Measurements from ENCODE around the gene TMEM132C. TPM values are rescaled to one million over a fixed set of nuclear protein-coding genes. Genes with fewer than 3 reads are reported as not detected.
"Not testable (repeated sequence)": the region's sequence is repeated elsewhere in the genome, so short reads cannot be mapped to it uniquely, and the experiment has no call there.

TMEM132C gene
- total RNA-seq, 1 donor from 2014 or later, result 0.42 TPM

DNA sequence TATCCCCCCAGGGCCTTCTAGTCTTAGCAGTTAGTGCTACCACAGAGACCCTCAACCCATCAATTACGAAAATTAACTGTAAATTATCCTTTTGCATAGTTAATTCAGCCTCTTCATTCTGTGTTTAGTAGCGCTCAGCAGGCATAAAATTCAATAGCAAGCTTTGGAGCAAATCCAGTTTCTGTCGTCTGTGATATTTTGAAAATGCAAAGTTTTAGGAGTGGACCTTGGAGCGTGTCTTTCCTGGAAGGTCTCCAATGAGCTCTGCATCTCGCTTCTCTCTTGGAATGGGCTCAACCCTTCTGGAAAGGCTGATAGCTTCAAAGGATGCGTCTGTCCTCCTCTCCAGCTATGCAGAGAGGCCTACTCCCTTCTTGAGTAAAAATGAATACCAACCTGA lies 333.9 kb downstream of the TMEM132C start:
- Histone ChIP-seq H3K4me3 (ENCODE audit: low read depth, low read length) (no peak overlapping the region), H3K36me3 (ENCODE audit: control insufficient read depth, insufficient read depth, low read length) (no peaks in the 10 kb centered on the region), H3K27me3 (ENCODE audit: control insufficient read depth, insufficient read depth, low read length) (no peaks in the 10 kb centered on the region)
- no peak for DNase-seq (ENCODE audit: low read depth)
- TF ChIP-seq, protein P1, sequence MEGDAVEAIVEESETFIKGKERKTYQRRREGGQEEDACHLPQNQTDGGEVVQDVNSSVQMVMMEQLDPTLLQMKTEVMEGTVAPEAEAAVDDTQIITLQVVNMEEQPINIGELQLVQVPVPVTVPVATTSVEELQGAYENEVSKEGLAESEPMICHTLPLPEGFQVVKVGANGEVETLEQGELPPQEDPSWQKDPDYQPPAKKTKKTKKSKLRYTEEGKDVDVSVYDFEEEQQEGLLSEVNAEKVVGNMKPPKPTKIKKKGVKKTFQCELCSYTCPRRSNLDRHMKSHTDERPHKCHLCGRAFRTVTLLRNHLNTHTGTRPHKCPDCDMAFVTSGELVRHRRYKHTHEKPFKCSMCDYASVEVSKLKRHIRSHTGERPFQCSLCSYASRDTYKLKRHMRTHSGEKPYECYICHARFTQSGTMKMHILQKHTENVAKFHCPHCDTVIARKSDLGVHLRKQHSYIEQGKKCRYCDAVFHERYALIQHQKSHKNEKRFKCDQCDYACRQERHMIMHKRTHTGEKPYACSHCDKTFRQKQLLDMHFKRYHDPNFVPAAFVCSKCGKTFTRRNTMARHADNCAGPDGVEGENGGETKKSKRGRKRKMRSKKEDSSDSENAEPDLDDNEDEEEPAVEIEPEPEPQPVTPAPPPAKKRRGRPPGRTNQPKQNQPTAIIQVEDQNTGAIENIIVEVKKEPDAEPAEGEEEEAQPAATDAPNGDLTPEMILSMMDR (IDR thresholded peaks at IDR 0.05; ENCODE audit: insufficient read depth, low read length, poor library complexity, severe bottlenecking), result no peak

DNA sequence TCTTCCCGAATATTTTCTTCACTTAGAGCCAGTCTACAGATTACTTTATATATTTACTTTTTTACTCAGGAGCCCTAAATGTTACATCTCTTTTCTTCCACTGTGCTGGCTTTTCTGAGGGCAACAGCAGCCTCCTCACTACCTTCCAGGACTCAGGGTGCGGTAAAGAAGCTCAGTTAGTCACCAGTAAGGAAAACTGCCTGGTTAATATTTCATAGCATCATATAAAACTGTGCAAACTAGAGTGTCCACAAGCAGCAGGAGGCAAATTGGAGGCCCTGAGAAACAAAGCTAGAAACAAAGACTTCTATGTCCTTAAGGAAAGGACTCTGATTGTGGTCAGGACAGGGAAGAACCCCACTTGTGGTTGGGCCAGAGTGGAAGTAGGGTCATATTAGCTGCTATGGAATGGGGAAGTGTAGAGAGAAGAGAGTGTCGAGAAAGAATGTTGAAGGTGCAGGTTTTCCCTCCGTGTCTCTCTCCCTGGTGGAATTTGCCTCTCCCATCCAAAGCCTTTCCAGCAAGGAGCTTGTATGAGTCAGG lies 336.7 kb downstream of the TMEM132C start:
- Histone ChIP-seq H3K4me3 (ENCODE audit: low read depth, low read length) (no peak overlapping the region), H3K27me3 (ENCODE audit: control insufficient read depth, insufficient read depth, low read length) (no peaks in the 10 kb centered on the region), H3K36me3 (ENCODE audit: control insufficient read depth, insufficient read depth, low read length) (no peaks in the 10 kb centered on the region)
- DNase-seq (ENCODE audit: low read depth), result no peak
- TF ChIP-seq, protein P1 (IDR thresholded peaks at IDR 0.05; ENCODE audit: insufficient read depth, low read length, poor library complexity, severe bottlenecking), result no peak

DNA sequence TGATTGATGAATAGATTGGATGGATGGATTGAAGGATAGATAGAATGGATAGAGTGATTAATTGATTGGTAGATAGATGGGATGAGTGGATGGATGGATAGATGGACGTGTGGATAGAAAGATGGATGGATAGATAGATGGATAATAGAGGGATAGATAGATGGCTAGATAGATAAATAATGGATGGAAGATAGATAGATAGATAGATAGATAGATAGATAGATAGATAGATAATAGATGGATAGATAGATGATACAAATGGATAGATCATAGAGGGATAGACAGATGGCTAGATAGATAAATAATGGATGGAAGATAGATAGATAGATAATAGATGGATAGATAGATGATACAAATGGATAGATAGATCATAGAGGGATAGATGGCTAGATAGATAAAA lies 337.2 kb downstream of the TMEM132C start:
- H3K36me3 ChIP-seq (ENCODE audit: control insufficient read depth, insufficient read depth, low read length); DNase-seq (ENCODE audit: low read depth); H3K27me3 ChIP-seq (ENCODE audit: control insufficient read depth, insufficient read depth, low read length); H3K4me3 ChIP-seq (ENCODE audit: low read depth, low read length): not testable (repeated sequence)

DNA sequence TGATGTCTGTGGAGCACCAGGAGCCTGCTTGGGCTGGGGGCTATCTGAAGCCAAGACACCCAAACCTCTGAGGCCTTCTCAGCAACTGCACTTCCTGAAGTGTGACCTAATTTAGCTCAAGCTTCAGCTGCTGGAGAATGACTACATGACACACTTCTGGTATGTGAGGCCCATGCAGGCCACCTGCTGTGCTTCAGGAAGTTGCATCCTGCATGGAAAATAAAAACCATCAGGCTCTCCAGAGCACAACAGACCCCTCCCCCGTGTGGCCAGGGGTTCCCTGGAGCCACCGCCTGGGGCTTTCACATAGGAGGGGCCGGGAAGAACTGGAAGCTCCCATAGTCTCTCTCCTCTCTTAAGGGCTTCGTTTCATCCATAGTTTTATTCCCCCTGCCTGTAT lies 339.1 kb downstream of the TMEM132C start:
- H3K4me3 ChIP-seq (ENCODE audit: low read depth, low read length), result no peak overlapping the region

DNA sequence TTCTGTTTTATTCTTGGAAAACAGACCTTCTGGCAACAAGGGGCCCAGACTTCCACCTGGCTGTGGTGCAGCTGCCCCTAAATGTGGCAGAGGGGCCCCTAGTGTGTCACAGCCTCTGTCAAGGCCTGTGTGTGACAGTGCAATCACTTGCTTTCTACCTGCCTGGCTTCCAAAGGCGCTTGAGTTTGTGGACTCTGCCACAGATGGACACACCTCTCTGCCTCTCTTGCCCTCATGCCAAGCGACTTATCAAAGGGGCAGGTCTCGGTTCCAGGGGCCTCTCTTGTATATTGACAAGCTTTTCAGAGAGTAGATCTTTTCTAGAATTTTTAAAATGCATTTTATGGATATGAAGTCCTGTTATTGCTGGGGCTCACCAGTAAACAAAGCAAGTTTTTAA lies 339.6 kb downstream of the TMEM132C start:
- no peak for DNase-seq (ENCODE audit: low read depth)
- no peak overlapping the region for H3K4me3 ChIP-seq (ENCODE audit: low read depth, low read length)
- no peaks in the 10 kb centered on the region for H3K36me3 ChIP-seq (ENCODE audit: control insufficient read depth, insufficient read depth, low read length)
- H3K27me3 ChIP-seq (ENCODE audit: control insufficient read depth, insufficient read depth, low read length), result no peaks in the 10 kb centered on the region
- TF ChIP-seq, protein P1 (IDR thresholded peaks at IDR 0.05; ENCODE audit: insufficient read depth, low read length, poor library complexity, severe bottlenecking), result no peak

More for the DNA sequence above, 339.1 kb downstream of the TMEM132C start:
- H3K36me3 ChIP-seq (ENCODE audit: control insufficient read depth, insufficient read depth, low read length), result no peaks in the 10 kb centered on the region
- no peaks in the 10 kb centered on the region for H3K27me3 ChIP-seq (ENCODE audit: control insufficient read depth, insufficient read depth, low read length)
- no peak for DNase-seq (ENCODE audit: low read depth)
- TF ChIP-seq, protein P1 (IDR thresholded peaks at IDR 0.05; ENCODE audit: insufficient read depth, low read length, poor library complexity, severe bottlenecking), result no peak

DNA sequence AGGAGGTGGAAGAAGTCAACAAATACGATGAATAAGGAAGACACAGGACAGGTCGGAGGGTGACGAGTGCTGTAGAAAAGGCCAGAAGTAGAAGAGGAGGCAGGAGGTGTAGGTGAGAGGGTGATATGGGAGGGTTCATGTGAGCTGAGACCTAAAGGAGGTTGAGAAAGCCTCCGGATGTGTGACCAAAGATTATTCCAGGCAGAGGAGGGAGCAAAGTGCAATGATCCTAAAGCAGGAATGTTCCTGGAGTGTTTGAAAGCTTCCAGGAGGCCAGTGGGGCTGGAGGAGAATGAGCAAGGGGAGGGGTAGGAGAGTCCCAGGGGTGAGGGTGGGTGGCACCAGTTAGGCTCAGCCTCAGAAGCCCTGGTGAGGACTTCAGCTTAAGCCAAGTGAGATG lies 340.0 kb downstream of the TMEM132C start:
- no peak overlapping the region for H3K4me3 ChIP-seq (ENCODE audit: low read depth, low read length)
- TF ChIP-seq, protein P1 (IDR thresholded peaks at IDR 0.05; ENCODE audit: insufficient read depth, low read length, poor library complexity, severe bottlenecking), result no peak
- no peaks in the 10 kb centered on the region for H3K27me3 ChIP-seq (ENCODE audit: control insufficient read depth, insufficient read depth, low read length)
- no peak for DNase-seq (ENCODE audit: low read depth)
- H3K36me3 ChIP-seq (ENCODE audit: control insufficient read depth, insufficient read depth, low read length), result no peaks in the 10 kb centered on the region
